Medulla oblongata (tissue), 1 donor: ENCODE results near the gene PLEKHD1.
"Not testable (repeated sequence)": the region's sequence is repeated elsewhere in the genome, so short reads cannot be mapped to it uniquely, and the experiment has no call there.

Source experiments
- DNase-seq: peaks from one replicate; pipeline ENCODE4 v3.0.0-alpha.2; 2015; ENCODE audit errors: extremely low spot score

PLEKHD1 gene

GRCh38 chr14:69484444-69485314 is at the start of gene PLEKHD1:
Gene PLEKHD1, plus strand, starts transcription at chr14:69484728. Its CDS starts 238 bp downstream, at chr14:69484966.
- DNase-seq = no peak

GRCh38 chr14:69439521-69440270 is 44.8 kb upstream of the PLEKHD1 start:
- DNase-seq = no peak

- no peak for DNase-seq
Observed at GRCh38 chr14:69441948-69442347, 42.6 kb upstream of the PLEKHD1 start.

- no peak for DNase-seq
Observed at GRCh38 chr14:69443296-69443805, 41.2 kb upstream of the PLEKHD1 start.

GRCh38 chr14:69449216-69449615 is 35.3 kb upstream of the PLEKHD1 start:
- DNase-seq = no peak

- no peak for DNase-seq
Observed at GRCh38 chr14:69451941-69452340, 32.6 kb upstream of the PLEKHD1 start.

- no peak for DNase-seq
Observed at GRCh38 chr14:69458350-69458749, 26.2 kb upstream of the PLEKHD1 start.

GRCh38 chr14:69459122-69459521 is 25.4 kb upstream of the PLEKHD1 start:
- no peak for DNase-seq

- peak; percentile 83 for DNase-seq
Observed at GRCh38 chr14:69460093-69460701, 24.3 kb upstream of the PLEKHD1 start.

- DNase-seq = no peak
Observed at GRCh38 chr14:69464379-69464778, 20.1 kb upstream of the PLEKHD1 start.

GRCh38 chr14:69464829-69465228 is 19.7 kb upstream of the PLEKHD1 start:
- no peak for DNase-seq

GRCh38 chr14:69468949-69469348 is 15.6 kb upstream of the PLEKHD1 start:
- no peak for DNase-seq

GRCh38 chr14:69471436-69471835 is 13.1 kb upstream of the PLEKHD1 start:
- DNase-seq = no peak

- no peak for DNase-seq
Observed at GRCh38 chr14:69471916-69472315, 12.6 kb upstream of the PLEKHD1 start.

GRCh38 chr14:69473260-69473659 is 11.3 kb upstream of the PLEKHD1 start:
- no peak for DNase-seq

- no peak for DNase-seq
Observed at GRCh38 chr14:69473946-69474345, 10.6 kb upstream of the PLEKHD1 start.

- no peak for DNase-seq
Observed at GRCh38 chr14:69475194-69475818, 9.2 kb upstream of the PLEKHD1 start.

- DNase-seq = not testable (repeated sequence)
Observed at GRCh38 chr14:69476824-69477450, 7.6 kb upstream of the PLEKHD1 start.

GRCh38 chr14:69478055-69478454 is 6.5 kb upstream of the PLEKHD1 start:
- not testable (repeated sequence) for DNase-seq

- no peak for DNase-seq
Observed at GRCh38 chr14:69479696-69480095, 4.8 kb upstream of the PLEKHD1 start.

- no peak for DNase-seq
Observed at GRCh38 chr14:69480136-69480535, 4.4 kb upstream of the PLEKHD1 start.
